Activated CD4-positive, alpha-beta T cell treated with anti-CD3 and anti-CD28 coated beads, Interleukin-2, Interleukin-6, amounts not matched to agents 100 ng/mL and 50 ng/mL, durations not matched to agents 16 hours and 8 hours (primary cell): ENCODE results near the gene UGGT1.

ENCODE experiments used
- DNase-seq: peaks from one replicate; pipeline ENCODE4 v3.0.0-alpha.2; 2020

The UGGT1 gene

GRCh38 chr2:128090945-128091725 lies at the start of gene UGGT1:
Gene UGGT1, plus strand, starts transcription at chr2:128091200. Its CDS starts 158 bp downstream, at chr2:128091358.
- peak; percentile 97 for DNase-seq

GRCh38 chr2:128041561-128041960 lies 49.4 kb upstream of the UGGT1 start:
- no peak for DNase-seq

GRCh38 chr2:128043041-128043440 lies 48.0 kb upstream of the UGGT1 start:
- no peak for DNase-seq

GRCh38 chr2:128053331-128053730 lies 37.7 kb upstream of the UGGT1 start:
- DNase-seq: no peak

GRCh38 chr2:128054104-128054885 lies 36.7 kb upstream of the UGGT1 start:
- DNase-seq: no peak

- no peak for DNase-seq
Observed at GRCh38 chr2:128057334-128057733, 33.7 kb upstream of the UGGT1 start.

- no peak for DNase-seq
Observed at GRCh38 chr2:128058114-128058513, 32.9 kb upstream of the UGGT1 start.

GRCh38 chr2:128062571-128062970 lies 28.4 kb upstream of the UGGT1 start:
- DNase-seq: no peak

GRCh38 chr2:128064353-128064752 lies 26.6 kb upstream of the UGGT1 start:
- DNase-seq: no peak

- no peak for DNase-seq
Observed at GRCh38 chr2:128069769-128070168, 21.2 kb upstream of the UGGT1 start.

- no peak for DNase-seq
Observed at GRCh38 chr2:128073278-128073677, 17.7 kb upstream of the UGGT1 start.

GRCh38 chr2:128076461-128077106 lies 14.4 kb upstream of the UGGT1 start:
- no peak for DNase-seq

- DNase-seq: no peak
Observed at GRCh38 chr2:128084757-128085156, 6.2 kb upstream of the UGGT1 start.

GRCh38 chr2:128086244-128086643 lies 4.8 kb upstream of the UGGT1 start:
- no peak for DNase-seq

GRCh38 chr2:128090575-128090944 lies 440 bp upstream of the UGGT1 start:
- no peak for DNase-seq

GRCh38 chr2:128091726-128092080 lies 703 bp downstream of the UGGT1 start:
- DNase-seq: no peak

- no peak for DNase-seq
Observed at GRCh38 chr2:128092656-128093055, 1.7 kb downstream of the UGGT1 start.

- DNase-seq: no peak
Observed at GRCh38 chr2:128093762-128094161, 2.8 kb downstream of the UGGT1 start.

GRCh38 chr2:128095201-128095600 lies 4.2 kb downstream of the UGGT1 start:
- DNase-seq: no peak

- no peak for DNase-seq
Observed at GRCh38 chr2:128103407-128103806, 12.4 kb downstream of the UGGT1 start.

- no peak for DNase-seq
Observed at GRCh38 chr2:128105072-128105471, 14.1 kb downstream of the UGGT1 start.

- DNase-seq: no peak
Observed at GRCh38 chr2:128108166-128108565, 17.2 kb downstream of the UGGT1 start.

- DNase-seq: no peak
Observed at GRCh38 chr2:128109243-128109642, 18.2 kb downstream of the UGGT1 start.
